Measurements from ENCODE around the gene MYBPC2.

MYBPC2 gene

GRCh38 chr19:50501568-50502475, 69.1 kb downstream of the MYBPC2 start:
- no peak overlapping the region for H3K27ac Mint-ChIP-seq
- H3K4me1 Mint-ChIP-seq, result peaks cover 14% of the 10 kb centered on the region
- no peak for TF ChIP-seq CTCF (IDR thresholded peaks at IDR 0.05)
- DNase-seq, result no peak
- H3K36me3 Mint-ChIP-seq (ENCODE audit: low read depth), result no peaks in the 10 kb centered on the region
- H3K27me3 Mint-ChIP-seq (ENCODE audit: low read depth, poor library complexity), result peaks cover 8% of the 10 kb centered on the region
- peak overlapping the region; percentile 54 for H3K4me3 Mint-ChIP-seq
- H3K9me3 Mint-ChIP-seq, result no peaks in the 10 kb centered on the region

GRCh38 chr19:50505856-50506611, 73.3 kb downstream of the MYBPC2 start:
- Mint-ChIP-seq H3K27me3 (ENCODE audit: low read depth, poor library complexity) (peaks cover 8% of the 10 kb centered on the region), H3K4me1 (peaks cover 34% of the 10 kb centered on the region), H3K27ac (no peak overlapping the region), H3K36me3 (ENCODE audit: low read depth) (no peaks in the 10 kb centered on the region), H3K9me3 (no peaks in the 10 kb centered on the region), H3K4me3 (no peak overlapping the region)
- TF ChIP-seq CTCF (IDR thresholded peaks at IDR 0.05), result no peak
- DNase-seq, result no peak

- H3K9me3 Mint-ChIP-seq, result no peaks in the 10 kb centered on the region
- no peak overlapping the region for H3K4me3 Mint-ChIP-seq
- TF ChIP-seq CTCF (IDR thresholded peaks at IDR 0.05), result no peak
- DNase-seq, result no peak
- H3K27ac Mint-ChIP-seq, result no peak overlapping the region
- peaks cover 33% of the 10 kb centered on the region for H3K4me1 Mint-ChIP-seq
- peaks cover 3% of the 10 kb centered on the region for H3K27me3 Mint-ChIP-seq (ENCODE audit: low read depth, poor library complexity)
- no peaks in the 10 kb centered on the region for H3K36me3 Mint-ChIP-seq (ENCODE audit: low read depth)
These were observed 74.0 kb downstream of the MYBPC2 start for GRCh38 chr19:50506700-50507099.

GRCh38 chr19:50507376-50507775, 74.7 kb downstream of the MYBPC2 start:
- DNase-seq, result no peak
- no peak overlapping the region for H3K27ac Mint-ChIP-seq
- no peaks in the 10 kb centered on the region for H3K9me3 Mint-ChIP-seq

GRCh38 chr19:50508843-50509190, 76.1 kb downstream of the MYBPC2 start:
- H3K27me3 Mint-ChIP-seq (ENCODE audit: low read depth, poor library complexity), result peaks cover 6% of the 10 kb centered on the region
- no peak for DNase-seq

More at GRCh38 chr19:50507376-50507775, 74.7 kb downstream of the MYBPC2 start:
- TF ChIP-seq CTCF (IDR thresholded peaks at IDR 0.05), result no peak
- Mint-ChIP-seq H3K4me3 (no peak overlapping the region), H3K4me1 (peaks cover 33% of the 10 kb centered on the region), H3K36me3 (ENCODE audit: low read depth) (no peaks in the 10 kb centered on the region), H3K27me3 (ENCODE audit: low read depth, poor library complexity) (peaks cover 3% of the 10 kb centered on the region)

More at GRCh38 chr19:50508843-50509190, 76.1 kb downstream of the MYBPC2 start:
- TF ChIP-seq CTCF (IDR thresholded peaks at IDR 0.05), result no peak
- peak overlapping the region; percentile 39 for H3K27ac Mint-ChIP-seq
- H3K9me3 Mint-ChIP-seq, result no peaks in the 10 kb centered on the region
- peaks cover 41% of the 10 kb centered on the region for H3K4me1 Mint-ChIP-seq
- H3K4me3 Mint-ChIP-seq, result no peak overlapping the region
- H3K36me3 Mint-ChIP-seq (ENCODE audit: low read depth), result no peaks in the 10 kb centered on the region
